ENCODE results near the gene HOXD9.

The HOXD9 gene

DNA sequence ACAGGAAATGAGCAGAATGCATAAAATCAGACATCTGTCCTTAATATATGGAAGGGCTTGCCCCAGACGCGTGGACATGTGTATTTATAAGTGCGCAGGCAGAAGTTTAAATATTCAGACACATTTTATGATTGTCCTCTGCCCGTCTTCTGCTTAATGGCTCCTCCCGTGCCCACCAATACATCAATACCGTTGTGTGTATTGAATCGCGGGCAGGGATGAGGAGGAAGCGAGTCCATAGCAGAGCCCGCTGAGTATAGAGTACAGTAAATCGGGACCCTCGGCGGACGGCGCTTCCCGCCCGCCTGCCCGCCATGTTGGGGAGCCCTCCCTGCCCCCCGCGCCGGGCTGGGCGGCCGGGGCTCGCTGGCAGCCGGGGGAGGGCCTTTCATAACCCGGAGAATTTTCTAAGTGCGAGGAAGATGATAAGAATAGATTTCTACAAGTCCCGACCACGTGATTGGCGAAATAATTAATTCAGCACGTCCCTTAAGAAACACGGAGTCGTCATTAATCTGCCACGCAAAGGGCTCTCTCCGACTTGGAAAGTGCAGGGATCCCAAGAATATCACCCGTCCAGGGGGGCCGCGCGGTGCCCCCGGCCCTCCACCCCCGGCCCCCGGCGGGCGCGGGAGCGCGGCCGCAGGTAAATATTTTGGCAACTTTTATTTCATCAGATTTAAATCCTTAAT, 34.4 kb downstream of the HOXD9 start, which contains the start of gene HOXD3:
TSS of gene HOXD3 (plus strand) at position 501 of the 692 bp plus-strand sequence. CDS start 11,808 bp downstream, outside the sequence.
- no peak for DNase-seq

DNA sequence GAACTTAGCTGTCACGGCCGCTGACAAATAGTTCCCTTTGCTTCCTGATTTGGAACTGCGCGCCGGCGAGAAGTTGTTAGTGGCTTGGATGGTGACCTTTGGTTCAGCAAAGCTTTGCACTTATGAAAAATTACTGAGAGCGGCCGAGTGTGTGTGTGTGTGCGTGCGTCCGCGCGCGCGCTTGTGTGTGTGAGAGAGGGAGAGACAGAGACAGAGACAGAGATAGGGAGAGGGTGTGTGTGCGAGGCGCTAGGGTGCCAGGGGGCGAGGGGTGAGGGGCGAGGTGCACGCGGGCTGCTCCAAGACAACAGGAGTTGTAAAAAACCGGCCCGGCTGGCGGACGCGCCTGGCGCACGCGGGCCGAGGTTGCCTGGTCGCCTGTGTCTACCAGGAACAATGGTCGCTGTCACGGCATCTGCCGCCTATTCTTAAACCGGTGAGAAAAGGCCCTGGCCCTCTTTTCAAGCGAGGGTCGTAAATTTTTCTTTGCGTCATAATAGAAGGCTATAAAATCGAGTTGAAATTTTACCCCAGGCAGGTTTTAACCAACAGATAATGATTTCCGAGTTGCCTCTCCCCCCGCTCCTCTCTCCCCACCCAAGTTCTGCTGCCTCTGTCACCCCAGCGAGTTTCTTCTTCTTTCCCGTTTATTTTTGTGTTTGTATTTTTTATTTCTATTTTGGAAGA, 35.1 kb downstream of the HOXD9 start:
- DNase-seq = no peak

DNA sequence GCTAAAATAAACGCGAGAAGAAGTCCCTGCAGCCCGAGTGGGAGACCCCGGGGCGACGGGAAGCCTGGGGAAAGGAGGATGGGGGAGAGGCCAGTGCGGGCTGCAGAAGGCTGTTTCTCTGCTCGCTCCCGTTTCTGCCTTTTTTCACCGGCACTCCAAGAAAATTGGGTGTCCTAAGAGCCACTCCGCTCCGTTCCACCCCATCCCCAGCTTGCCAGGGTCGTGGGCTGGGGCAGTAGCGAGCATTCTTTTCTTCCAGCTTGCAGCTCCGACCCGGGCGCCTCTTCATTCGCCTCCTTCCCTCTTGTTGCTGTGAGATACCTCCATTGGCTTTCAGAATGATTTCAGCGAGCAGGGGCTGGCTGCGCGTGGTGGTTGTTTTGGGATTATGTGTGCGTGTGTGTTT, 35.7 kb downstream of the HOXD9 start:
- no peak for DNase-seq

DNA sequence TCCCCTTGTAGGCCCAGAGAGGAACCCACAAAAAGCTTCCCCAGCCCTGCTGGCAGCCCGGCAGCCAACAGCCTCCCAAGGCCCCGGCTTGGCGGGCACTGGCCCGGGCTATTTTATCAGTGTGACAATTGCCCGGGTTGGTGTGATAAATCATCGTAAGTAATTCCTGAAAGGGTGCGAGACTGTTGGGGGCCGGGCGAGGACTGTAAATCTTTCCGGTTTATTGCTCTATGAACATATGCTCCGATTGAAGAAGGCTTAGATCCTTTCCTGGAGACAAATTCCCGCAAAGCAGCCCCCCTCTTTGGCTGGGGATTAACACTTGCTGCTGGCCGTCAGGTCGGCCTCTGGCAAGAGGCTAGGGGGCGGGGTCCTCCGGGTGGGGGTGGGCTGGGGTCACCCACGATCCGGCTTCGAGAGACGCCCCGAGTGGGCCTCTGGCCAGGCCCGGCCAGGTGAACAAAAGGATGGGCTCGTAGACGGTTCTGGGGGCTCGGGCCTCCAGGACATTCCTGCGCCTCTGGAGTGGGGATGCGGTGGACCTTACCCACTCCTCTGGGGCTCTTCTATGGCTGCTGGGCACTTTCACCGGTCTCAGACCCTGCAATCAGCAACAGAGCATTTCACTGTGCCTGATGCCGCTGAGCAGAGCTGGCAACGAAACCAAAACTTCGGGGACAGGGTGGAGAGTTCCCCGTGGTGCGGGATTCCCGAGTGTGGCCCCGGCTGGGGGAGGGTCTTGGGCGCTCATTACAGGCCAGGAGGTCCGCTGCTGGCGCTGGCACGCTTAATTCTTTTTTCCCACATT, 36.5 kb downstream of the HOXD9 start:
- DNase-seq = no peak

DNA sequence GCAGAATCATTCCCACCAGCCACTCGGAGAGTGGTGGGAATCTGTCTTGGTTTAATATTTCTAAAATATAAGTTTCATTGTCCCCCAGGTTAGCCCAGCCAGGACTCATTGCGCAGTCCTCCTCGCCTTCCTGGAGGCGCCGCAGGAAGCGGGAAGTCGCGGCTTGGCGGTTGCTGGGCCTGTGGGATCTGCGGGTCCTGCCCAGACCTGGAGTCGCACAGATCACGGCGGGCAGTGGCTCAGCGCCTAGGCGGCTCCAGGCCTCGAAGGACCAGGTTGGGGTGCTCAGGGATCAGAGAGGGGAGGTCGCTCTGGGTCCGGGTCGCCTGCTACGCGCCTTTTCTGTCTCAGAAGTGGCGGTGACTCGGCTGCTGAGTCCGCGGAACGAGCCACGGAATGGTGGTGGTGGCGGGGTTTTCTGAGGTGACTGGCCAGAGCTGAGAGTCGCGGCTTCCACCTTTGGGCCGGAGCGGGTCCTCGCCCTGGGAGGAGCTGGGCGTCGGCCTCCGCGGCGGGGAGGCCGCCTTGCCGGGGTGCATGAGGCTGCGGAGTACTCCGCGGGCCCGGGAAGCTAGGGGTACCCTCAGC, 37.2 kb downstream of the HOXD9 start:
- no peak for DNase-seq

DNA sequence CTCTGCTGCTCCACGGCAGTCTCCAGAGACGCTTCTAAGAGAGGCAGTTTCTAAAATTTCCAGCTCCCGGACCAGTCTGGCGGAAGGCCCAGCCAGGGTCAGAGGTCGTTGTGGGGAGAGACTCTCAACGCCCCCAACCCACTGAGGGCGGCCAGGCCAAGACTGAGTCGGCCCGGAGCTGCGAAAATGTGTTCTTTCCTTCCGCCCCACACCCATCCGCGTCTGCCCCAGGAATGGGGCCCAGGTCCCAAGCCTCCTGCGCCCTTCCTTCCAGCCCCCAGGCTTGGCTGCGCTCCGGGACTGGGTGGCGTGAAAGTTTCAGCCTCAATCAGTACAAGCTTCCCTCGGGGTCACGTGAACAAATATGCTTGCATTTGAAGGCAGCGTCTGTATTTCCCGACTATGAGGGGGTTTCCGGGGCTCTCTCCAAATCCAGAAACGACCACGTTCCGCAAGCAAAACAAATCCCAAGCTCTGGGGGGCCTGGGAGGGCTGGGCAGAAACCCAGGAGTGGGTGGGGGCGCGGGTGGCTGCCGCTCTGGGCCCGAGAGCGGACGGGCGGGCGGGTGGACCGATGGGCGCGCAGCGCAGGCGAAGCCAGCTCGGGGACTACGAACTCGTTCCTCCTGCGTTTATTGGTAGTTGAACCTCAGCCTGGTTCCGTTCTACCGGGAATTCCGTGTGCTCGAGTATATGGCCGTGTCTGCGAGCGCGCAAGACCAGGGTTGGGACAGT, 37.9 kb downstream of the HOXD9 start:
- no peak for DNase-seq

DNA sequence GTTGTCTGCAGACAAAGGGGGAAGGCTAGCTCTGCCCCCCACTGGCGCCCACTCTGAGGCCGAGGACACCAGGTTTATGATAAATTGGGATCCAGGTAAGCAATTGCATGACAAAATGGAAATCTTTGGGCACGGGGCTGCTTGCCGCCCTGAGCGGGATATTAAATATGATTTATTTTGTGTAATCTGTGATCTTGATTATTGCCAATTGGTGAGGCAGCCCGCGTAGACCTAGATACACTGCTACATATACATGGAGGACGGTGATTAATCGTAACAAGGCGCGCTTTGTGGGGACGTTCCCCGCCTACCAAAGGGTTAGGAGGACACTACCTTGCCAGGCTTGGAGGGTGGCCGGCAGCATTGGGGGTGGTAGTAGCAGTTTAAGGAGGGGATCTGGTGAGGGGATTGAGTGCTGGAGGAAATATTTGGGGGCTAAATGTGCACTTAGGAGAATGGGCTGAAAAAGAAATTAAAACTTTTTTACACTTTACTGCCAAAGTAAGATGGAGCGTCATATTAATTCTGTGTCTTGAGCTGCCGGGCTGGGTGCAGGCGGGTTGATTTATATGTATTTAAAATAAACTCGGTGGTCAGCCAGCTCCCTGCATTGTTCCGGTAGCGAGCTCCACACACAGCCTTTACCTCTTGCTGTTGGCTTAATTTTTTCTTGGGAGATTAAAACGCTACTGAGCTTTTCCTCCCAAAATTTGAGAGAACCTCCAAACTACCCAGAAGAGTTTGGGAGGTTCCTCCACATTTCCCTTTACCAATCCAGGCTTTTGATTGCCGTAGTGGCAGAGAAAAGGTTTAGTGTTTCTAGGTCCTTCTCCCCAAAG, 38.7 kb downstream of the HOXD9 start:
- DNase-seq = no peak

DNA sequence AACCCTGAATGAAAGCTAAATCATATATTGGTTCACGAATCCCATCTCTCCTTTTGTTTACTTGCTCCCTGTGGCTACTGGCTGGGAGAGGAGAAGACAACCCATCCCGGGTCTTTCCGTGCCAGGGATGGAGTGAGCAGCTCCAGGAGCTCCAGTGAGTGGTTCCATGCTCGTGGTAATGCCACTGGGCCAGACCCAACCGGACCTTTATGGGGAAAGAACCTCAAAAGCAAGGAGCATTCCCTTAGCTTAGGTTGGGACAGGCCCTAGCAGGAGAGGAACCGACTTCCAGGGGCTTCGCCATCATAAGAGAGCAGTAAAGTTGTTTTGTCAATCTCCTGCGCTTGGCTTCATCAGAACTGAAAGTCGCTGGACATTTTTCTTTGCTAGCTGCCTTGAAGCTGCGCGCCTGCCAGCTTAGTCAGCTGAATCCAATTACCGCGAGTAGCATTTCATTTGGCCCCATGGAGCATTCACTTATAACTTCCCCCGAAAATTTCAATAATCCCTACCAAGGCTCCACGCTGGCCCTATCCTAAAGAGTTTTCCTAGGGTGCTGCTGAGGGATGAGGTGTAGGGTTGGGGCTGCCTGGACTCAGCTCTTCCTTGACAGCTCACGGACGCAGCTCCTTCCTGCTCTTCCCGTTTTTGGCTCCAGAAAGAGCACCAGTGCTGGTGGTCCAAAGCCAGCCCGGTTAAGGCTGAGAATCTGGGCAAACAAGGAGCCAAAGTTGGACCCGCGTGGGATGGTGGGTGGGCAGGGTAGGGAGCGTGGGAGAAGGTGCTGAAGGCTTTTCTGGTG, 39.5 kb downstream of the HOXD9 start:
- no peak for DNase-seq

DNA sequence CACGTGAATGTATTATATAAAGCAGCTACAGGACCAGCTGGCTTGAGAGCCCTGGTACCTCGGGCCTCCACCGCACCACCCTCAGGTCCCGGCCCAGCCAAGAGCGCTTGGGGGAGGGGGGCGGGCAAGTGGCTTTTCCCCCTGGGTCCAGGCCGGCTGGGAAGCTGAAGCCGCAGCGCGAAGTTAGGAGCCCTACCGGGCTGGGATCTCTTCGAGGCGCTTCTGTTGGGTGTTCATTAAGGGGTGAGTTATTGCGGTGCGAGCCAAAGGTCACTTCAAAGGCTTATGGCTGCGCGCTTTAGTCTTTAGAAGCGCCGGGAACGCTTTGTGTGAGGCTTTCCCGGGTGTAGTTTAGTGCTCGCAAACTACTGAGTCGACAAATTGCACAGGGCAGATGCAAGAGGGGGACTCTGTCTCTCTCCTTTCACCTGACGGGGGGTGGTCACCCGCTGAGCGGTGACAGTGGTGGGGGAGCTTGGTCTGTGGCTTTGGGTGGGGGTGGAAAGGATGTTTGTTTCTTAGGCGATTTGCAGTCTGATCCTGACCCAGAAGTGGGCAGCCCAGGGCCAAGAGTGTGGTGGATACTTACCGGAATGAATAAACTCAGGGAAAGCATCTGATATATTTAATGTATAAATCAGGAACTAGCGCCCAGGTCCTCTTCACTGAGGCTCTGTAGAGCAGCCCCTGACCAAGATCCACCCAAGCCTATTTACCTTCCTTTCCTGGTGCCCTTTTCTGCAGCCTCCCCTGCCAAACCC, 40.6 kb downstream of the HOXD9 start:
- no peak for DNase-seq

DNA sequence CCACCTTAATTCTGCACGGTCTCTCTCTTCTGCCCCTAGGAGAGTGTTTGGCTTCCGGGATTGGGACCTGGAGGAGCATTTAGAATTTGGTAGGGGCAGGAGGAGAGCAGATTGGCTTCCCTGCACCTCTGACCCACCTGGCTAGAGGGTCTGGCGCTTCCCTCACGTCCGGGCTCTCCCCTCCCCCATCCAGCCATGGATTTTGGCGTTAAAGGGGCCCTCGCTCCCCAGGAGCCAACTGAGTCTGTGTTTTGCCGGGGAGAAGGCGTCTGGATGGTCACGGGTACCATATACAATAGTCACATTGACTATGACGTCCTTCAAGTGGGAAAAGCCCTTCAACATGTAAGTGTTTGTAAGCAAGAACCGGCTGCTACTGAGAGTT, 41.1 kb downstream of the HOXD9 start:
- DNase-seq = no peak

DNA sequence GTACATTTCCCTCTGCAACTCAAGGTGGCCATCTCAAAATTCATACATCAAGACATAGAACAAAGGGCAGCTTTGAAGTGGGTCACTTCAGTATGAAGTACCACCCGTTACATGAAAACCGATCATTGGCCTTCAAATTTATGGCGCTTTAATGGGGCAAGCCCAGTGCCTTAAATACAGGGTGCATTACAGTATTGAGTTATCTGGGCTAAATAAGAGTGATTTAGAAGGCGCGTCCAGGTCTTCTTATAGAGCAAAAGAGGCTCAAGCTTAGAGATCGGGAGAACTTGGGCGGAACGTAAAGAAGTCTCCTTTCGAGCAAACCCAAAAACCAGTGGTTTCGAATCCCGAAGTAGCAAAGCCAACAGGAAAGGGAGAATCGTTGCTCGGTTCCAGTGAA, 41.7 kb downstream of the HOXD9 start:
- DNase-seq = no peak

DNA sequence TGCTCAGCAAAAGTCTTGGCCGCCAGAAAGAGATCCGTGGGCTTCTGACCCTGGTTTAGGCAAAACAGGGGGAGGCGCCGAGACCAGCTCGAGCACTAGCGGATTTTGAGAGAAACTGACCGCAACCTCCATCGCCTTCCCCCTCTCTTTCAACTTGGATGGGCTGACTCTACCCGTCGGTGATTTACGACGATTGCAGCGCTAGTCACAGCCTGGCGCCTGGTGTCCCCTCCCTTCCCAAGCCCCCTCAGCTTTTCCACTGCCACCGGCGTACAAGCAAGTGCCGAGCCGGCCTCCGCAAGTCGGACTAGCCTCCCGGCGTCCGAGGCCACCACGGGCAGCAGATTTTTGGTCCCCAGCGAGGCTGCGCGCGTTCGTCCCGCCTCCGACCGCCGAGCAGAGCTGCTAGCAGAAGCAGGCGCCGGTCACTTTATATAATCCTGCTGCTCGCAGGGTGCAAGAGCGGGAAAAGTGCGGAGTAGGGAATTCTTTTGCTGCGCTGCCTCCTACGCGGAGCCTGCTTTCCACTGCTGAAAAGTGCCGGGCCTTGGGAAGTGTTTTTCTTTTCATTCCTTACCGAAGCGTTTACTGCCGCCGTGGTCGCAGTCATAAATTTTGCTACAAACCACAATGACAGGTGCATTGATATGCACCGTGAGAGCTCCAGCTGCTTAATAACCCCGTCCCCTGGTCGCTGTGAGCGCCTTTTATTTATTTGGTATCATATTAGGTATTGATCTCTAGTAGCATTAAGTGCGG, 42.3 kb downstream of the HOXD9 start:
- no peak for DNase-seq

DNA sequence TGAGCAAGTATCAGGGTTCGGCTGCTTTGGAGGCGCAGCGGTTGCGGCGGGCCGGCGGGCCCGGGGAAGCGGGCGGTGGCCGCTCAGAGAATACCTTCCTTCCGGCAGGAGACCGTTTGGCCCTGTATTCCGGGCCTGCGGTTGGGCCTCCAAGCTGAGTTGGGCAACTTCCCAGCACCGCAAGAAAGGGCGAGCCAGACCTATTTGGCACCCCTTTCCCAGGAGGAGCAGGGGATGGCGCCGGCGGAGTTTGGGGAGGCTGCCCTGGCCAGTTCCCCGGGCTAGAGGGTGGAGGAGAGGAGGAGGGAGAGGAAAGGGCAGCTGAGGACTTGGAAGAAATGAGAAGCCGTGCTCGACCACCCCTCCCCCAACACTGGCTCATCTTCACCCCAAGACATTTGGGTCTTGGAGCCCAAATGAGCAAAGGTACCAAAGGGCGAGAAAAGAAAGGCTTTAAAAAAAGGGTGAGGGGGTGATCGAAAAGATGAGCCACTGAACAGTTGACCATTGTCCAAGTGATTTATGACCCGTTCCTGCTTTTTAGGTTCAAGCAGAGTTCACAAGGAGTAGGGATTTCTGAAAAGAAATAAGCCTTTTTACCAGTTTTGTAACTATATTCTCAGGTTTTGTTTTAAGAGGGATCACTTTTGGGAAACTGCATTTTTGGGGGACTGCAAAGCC, 43.0 kb downstream of the HOXD9 start:
- no peak for DNase-seq

DNA sequence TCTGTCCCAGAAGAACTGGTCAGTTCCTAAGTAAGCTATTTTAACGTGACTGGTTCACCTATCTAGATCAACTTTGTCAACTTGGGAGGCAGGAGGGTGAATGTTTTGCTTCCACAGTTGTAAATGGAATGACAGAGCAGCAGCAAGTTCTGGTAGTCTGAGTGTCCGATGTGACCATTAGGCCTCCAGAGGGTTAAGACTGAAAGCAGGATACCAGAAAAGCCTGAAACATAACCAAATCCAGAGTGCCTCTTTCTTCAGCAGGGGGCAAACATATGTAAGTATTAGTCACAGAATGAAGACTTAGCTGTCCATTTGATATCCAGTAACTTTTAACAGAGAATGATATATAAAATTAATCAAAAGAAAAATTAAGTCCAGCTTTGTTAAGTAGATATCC, 43.8 kb downstream of the HOXD9 start:
- DNase-seq = no peak

DNA sequence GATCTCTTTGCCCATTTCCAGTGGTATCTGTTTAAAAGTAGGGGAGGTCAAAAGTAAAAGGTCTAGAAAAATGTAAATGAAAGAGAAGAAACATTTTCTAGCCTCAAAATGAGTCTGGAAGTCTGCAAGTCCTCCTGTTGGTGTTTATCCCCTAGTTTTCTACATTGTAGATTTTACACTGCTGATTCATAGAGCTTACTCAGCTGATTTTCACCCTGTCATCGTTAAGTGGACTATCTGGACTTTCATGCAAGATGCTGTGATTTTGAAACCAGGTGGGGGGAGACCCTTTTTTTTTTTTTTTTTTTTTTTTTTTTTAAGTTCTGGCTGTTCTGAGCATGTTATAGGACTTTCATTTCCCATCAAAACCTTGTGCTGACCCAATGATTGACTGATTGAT, 44.9 kb downstream of the HOXD9 start:
- DNase-seq = no peak

DNA sequence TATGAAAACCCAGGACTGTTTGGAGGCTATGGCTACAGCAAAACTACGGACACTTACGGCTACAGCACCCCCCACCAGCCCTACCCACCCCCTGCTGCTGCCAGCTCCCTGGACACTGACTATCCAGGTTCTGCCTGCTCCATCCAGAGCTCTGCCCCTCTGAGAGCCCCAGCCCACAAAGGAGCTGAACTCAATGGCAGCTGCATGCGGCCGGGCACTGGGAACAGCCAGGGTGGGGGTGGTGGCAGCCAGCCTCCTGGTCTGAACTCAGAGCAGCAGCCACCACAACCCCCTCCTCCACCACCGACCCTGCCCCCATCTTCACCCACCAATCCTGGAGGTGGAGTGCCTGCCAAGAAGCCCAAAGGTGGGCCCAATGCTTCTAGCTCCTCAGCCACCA, 46.7 kb downstream of the HOXD9 start:
- no peak for DNase-seq

DNA sequence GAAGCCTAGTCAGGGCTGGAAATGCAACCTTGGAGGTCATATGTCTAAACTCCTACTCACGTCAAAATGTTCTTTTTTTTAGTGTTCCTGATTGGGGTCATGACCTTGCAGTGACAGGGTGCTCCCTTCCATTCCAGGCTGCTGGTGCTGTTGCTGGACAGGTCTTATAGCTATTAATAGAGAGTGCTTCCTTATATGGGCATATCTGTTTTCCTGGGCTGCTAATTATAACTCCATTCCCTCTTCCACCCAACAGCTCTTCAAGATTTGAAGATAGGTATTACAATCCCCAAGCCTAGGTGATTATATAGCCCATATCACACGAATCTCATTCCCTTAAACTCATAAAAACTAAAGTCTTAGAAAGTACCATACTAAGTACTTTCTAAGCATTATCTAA, 47.2 kb downstream of the HOXD9 start:
- no peak for DNase-seq

DNA sequence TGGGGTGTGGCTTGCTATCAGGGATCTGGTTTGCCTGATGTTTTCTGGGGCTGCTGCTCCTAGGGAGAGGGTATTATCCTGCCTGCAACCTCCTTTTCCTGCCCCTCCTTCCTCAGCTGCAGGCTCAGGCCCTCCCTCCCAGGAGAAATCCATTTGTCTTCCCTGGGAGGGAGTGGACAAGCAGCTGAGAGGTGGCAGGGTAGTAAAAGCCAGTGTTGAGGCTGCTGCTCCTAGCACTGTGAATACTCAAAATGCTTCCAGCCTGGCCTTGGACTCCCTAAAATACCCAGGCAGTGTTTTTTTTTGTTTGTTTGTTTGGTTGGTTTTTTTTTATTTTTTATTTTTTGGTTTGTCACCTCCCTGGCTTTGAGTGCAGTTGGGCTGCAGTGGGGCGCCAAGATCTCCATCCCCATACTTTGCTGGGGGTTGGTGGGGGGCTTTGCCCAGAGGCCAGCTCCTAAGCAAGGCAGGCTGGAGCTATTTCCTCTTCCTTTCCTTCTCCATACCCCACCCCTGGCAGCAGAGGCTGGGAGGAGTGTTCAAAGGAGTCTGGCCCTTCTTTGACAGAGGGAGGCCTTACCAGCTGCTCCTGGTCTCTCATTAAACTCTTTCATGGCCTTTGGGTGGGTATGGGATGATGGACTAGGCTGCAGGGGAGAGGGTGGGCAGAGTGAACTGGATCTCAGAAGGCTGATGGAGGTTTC, 48.2 kb downstream of the HOXD9 start:
- DNase-seq = no peak

Data from hematopoietic multipotent progenitor cell treated with erythropoietin and hydrocortisone succinate and interleukin-3 and kit ligand, for 8 days (in vitro differentiated cells).